Measurements from ENCODE around the gene KCNK1. TPM values are rescaled to one million over a fixed set of nuclear protein-coding genes. Genes with fewer than 3 reads are reported as not detected.
"Not testable (repeated sequence)": the region's sequence is repeated elsewhere in the genome, so short reads cannot be mapped to it uniquely, and the experiment has no call there.

Gene KCNK1
- total RNA-seq, 1 experiment from 2014 or later: 31.1 TPM

DNA sequence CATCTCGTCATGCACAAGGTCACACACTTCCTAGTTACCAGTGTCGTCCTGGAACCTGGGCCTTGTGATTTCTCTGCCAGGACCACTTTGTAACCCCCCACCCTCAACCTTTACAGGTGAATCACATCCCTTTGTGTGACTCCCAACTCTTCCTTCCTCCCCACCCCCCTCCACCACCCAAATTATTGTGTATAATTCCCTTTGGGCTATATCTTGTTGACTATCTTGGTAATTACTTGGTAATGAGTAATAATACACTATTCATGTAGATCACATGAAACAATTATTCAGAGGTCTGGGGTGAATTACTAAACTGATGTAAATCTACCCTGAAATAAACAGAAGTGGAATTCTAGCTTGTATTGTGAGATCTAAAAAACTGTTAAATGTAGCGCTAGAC lies 1.7 kb downstream of the KCNK1 start:
- Histone ChIP-seq H3K27ac (ENCODE audit: low read length) (peak overlapping the region; percentile 86), H4K20me1 (ENCODE audit: low read length) (peaks cover 28% of the 10 kb centered on the region), H3K4me1 (ENCODE audit: insufficient read depth, low read length) (peaks cover 24% of the 10 kb centered on the region), H3K79me2 (ENCODE audit: low read length) (peaks cover 61% of the 10 kb centered on the region), H3K9me3 (ENCODE audit: low read length) (no peaks in the 10 kb centered on the region), H3K9me2 (replicated peaks; ENCODE audit: low read length) (no peaks in the 10 kb centered on the region), H3F3A (ENCODE audit: low read length, unreplicated experiment) (no peaks in the 10 kb centered on the region), H2AFZ (ENCODE audit: low read length) (peak overlapping the region; percentile 60), H3K36me3 (ENCODE audit: low read depth, low read length) (peaks cover 10% of the 10 kb centered on the region), H3K4me3 (ENCODE audit: low read length) (peak overlapping the region; percentile 90), H3K9ac (ENCODE audit: low read length) (peak overlapping the region; percentile 90), H3K27me3 (ENCODE audit: low read length) (no peaks in the 10 kb centered on the region), H3K4me2 (ENCODE audit: low read length) (peak overlapping the region; percentile 93)
- TF ChIP-seq EZH2phosphoT487 (IDR thresholded peaks at IDR 0.05; ENCODE audit: borderline replicate concordance, low read length): no peak
- TF ChIP-seq, protein P1, sequence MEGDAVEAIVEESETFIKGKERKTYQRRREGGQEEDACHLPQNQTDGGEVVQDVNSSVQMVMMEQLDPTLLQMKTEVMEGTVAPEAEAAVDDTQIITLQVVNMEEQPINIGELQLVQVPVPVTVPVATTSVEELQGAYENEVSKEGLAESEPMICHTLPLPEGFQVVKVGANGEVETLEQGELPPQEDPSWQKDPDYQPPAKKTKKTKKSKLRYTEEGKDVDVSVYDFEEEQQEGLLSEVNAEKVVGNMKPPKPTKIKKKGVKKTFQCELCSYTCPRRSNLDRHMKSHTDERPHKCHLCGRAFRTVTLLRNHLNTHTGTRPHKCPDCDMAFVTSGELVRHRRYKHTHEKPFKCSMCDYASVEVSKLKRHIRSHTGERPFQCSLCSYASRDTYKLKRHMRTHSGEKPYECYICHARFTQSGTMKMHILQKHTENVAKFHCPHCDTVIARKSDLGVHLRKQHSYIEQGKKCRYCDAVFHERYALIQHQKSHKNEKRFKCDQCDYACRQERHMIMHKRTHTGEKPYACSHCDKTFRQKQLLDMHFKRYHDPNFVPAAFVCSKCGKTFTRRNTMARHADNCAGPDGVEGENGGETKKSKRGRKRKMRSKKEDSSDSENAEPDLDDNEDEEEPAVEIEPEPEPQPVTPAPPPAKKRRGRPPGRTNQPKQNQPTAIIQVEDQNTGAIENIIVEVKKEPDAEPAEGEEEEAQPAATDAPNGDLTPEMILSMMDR (conservative IDR thresholded peaks at IDR 0.05; ENCODE audit: low read depth, low read length): no peak
- TF ChIP-seq EZH2 (IDR thresholded peaks at IDR 0.05; ENCODE audit: low read length, unreplicated experiment): no peak
- ATAC-seq (no peak; the same call in none of the 2 replicates), DNase-seq (peak; percentile 54)
- ChIA-PET POLR2A (ENCODE audit: unreplicated experiment) (no interaction called here), CTCF (no interaction called here)
- intact Hi-C loops (cut with micrococcal nuclease): loop anchor here (2.0 to 10.0 kb wide), 2 partner anchors 63 to 101 kb away; no protein-coding TSS in a partner anchor
- BruUV-seq (replicated peaks): no TSS peak

DNA sequence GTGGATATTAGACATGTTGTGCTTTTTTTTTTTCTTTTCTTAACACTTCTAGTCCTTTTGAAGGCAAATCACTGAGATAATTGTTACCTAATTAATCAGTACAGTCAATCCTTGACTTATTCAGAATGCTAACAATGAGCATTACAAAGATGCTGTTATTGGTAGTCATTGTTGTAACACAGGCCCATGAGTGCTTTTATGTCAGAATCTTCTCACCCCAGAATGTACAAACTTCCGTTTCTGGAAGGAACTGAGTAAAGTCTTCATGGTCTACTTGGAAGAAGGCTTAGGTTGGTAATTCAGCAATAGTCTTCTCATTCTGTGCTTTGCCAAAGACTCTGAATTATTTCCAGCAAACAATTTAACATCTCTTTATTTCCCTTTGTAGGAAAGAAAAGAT lies 3.1 kb downstream of the KCNK1 start:
- Histone ChIP-seq H3K27ac (ENCODE audit: low read length) (no peak overlapping the region), H3K9me3 (ENCODE audit: low read length) (no peaks in the 10 kb centered on the region), H3K4me1 (ENCODE audit: insufficient read depth, low read length) (peaks cover 24% of the 10 kb centered on the region), H3K9me2 (replicated peaks; ENCODE audit: low read length) (no peaks in the 10 kb centered on the region), H3F3A (ENCODE audit: low read length, unreplicated experiment) (no peaks in the 10 kb centered on the region), H3K4me2 (ENCODE audit: low read length) (peak overlapping the region; percentile 93), H3K9ac (ENCODE audit: low read length) (no peak overlapping the region), H4K20me1 (ENCODE audit: low read length) (peaks cover 38% of the 10 kb centered on the region), H3K79me2 (ENCODE audit: low read length) (peaks cover 75% of the 10 kb centered on the region), H3K4me3 (ENCODE audit: low read length) (peak overlapping the region; percentile 90), H3K27me3 (ENCODE audit: low read length) (no peaks in the 10 kb centered on the region), H2AFZ (ENCODE audit: low read length) (no peak overlapping the region), H3K36me3 (ENCODE audit: low read depth, low read length) (peaks cover 12% of the 10 kb centered on the region)
- no TSS peak for BruUV-seq (replicated peaks)
- intact Hi-C loops (cut with micrococcal nuclease): loop anchor here (10.0 kb wide), 1 partner anchor 102 kb away; no protein-coding TSS in a partner anchor
- TF ChIP-seq EZH2 (IDR thresholded peaks at IDR 0.05; ENCODE audit: low read length, unreplicated experiment): no peak
- TF ChIP-seq, protein P1 (conservative IDR thresholded peaks at IDR 0.05; ENCODE audit: low read depth, low read length): no peak
- no peak for TF ChIP-seq EZH2phosphoT487 (IDR thresholded peaks at IDR 0.05; ENCODE audit: borderline replicate concordance, low read length)
- ChIA-PET CTCF (no interaction called here), POLR2A (ENCODE audit: unreplicated experiment) (no interaction called here)
- DNase-seq: no peak
- ATAC-seq: no peak

DNA sequence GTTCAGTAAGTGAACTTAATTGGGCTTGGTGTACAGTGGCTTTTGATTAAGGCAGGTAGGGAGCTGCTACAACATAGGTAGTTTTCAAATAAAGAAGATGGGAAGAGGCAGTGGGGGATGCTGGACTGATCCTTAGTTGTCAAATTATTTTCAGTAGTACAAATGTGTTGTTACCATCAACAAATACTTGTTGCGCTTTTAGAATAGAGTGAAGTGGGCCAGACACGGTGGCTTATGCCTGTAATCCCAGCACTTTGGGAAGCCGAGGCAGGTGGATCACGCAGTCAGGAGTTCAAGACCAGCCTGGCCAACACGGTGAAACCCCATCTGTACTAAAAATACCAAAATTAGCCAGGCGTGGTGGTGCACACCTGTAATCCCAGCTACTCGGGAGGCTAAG lies 5.5 kb downstream of the KCNK1 start:
- H3K9me3 ChIP-seq (ENCODE audit: low read length); ATAC-seq; H3K27ac ChIP-seq (ENCODE audit: low read length); H3F3A ChIP-seq (ENCODE audit: low read length, unreplicated experiment); H2AFZ ChIP-seq (ENCODE audit: low read length); DNase-seq; POLR2A ChIA-PET (ENCODE audit: unreplicated experiment); H3K9me2 ChIP-seq (replicated peaks; ENCODE audit: low read length); CTCF ChIA-PET; H3K4me2 ChIP-seq (ENCODE audit: low read length); H3K4me3 ChIP-seq (ENCODE audit: low read length); H3K27me3 ChIP-seq (ENCODE audit: low read length); BruUV-seq (replicated peaks); H3K9ac ChIP-seq (ENCODE audit: low read length): not testable (repeated sequence)
- intact Hi-C loops (cut with micrococcal nuclease): loop anchor here (10.0 kb wide), 1 partner anchor 105 kb away; no protein-coding TSS in a partner anchor
- Histone ChIP-seq H3K36me3 (ENCODE audit: low read depth, low read length) (peaks cover 15% of the 10 kb centered on the region), H4K20me1 (ENCODE audit: low read length) (peaks cover 45% of the 10 kb centered on the region), H3K79me2 (ENCODE audit: low read length) (peaks cover 96% of the 10 kb centered on the region), H3K4me1 (ENCODE audit: insufficient read depth, low read length) (peaks cover 17% of the 10 kb centered on the region)

Data from PC-3 (cell line).